Stomach (tissue), 4 donors: ENCODE measurements around the gene GTF3C2.
"Not testable (repeated sequence)": the region's sequence is repeated elsewhere in the genome, so short reads cannot be mapped to it uniquely, and the experiment has no call there.

Experiments
- POLR2A ChIP-seq, 4 donors: fragments of 450-650 bp; IDR thresholded peaks; one replicate each; pipeline ENCODE4 v1.6.1; 2016; ENCODE audit warnings: antibody characterized with exemption in 4 of 4, control low read depth in 2 of 4, mild to moderate bottlenecking in 1 of 4, moderate library complexity in 1 of 4
- POLR2AphosphoS5 ChIP-seq, 3 donors: sonication (generic); formaldehyde crosslinking; IDR thresholded peaks; one replicate each; pipeline ENCODE4 v1.6.1; 2016; ENCODE audit warnings: antibody characterized with exemption in 3 of 3
- TF ChIP-seq, protein P1 (sequence below), 7 experiments: fragments of 450-650 bp in 4 of 7; fragments of 200-600 bp in 3 of 7; sonication (generic) in 3 of 7; IDR thresholded peaks; one replicate each; pipeline ENCODE4 v1.5.1; 2016 to 2019; ENCODE audit warnings: antibody characterized with exemption in 7 of 7, control low read depth in 2 of 7, mild to moderate bottlenecking in 1 of 7

GRCh38 chr2:27319839-27320238 lies 36.7 kb downstream of the GTF3C2 start:
- TF ChIP-seq, protein P1, sequence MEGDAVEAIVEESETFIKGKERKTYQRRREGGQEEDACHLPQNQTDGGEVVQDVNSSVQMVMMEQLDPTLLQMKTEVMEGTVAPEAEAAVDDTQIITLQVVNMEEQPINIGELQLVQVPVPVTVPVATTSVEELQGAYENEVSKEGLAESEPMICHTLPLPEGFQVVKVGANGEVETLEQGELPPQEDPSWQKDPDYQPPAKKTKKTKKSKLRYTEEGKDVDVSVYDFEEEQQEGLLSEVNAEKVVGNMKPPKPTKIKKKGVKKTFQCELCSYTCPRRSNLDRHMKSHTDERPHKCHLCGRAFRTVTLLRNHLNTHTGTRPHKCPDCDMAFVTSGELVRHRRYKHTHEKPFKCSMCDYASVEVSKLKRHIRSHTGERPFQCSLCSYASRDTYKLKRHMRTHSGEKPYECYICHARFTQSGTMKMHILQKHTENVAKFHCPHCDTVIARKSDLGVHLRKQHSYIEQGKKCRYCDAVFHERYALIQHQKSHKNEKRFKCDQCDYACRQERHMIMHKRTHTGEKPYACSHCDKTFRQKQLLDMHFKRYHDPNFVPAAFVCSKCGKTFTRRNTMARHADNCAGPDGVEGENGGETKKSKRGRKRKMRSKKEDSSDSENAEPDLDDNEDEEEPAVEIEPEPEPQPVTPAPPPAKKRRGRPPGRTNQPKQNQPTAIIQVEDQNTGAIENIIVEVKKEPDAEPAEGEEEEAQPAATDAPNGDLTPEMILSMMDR (IDR thresholded peaks at IDR 0.05) = not testable (repeated sequence)
- not testable (repeated sequence) for TF ChIP-seq POLR2A, POLR2AphosphoS5 (IDR thresholded peaks at IDR 0.05)
